ENCODE data around the gene MBD3.

GRCh38 chr19:1593501-1593772 is 772 bp upstream of the MBD3 start:
- TF ChIP-seq BCL11B (tag by site-specific recombination; IDR thresholded peaks at IDR 0.05; ENCODE audit: low read depth), result no peak
- TF ChIP-seq ZNF768 (tag by site-specific recombination; IDR thresholded peaks at IDR 0.05), result no peak
- TF ChIP-seq CTCF (tag by site-specific recombination; IDR thresholded peaks at IDR 0.05), result no peak
- TF ChIP-seq SCRT2 (tag by site-specific recombination; IDR thresholded peaks at IDR 0.05), result no peak
- no peak for TF ChIP-seq HIC1 (tag by site-specific recombination; IDR thresholded peaks at IDR 0.05)
- TF ChIP-seq ZNF792 (tag by site-specific recombination; IDR thresholded peaks at IDR 0.05), result no peak
- TF ChIP-seq ZNF239 (tag by site-specific recombination; IDR thresholded peaks at IDR 0.05), result no peak
- TF ChIP-seq ZNF501 (tag by site-specific recombination; IDR thresholded peaks at IDR 0.05), result no peak
- TF ChIP-seq ZFP37 (tag by site-specific recombination; IDR thresholded peaks at IDR 0.05), result no peak
- no peak for TF ChIP-seq ZNF670 (tag by site-specific recombination; IDR thresholded peaks at IDR 0.05; ENCODE audit: low read depth)

All from HEK293 (cell line).